Globus pallidus (tissue), 1 donor: ENCODE data around the gene PRICKLE1.

Experiments
- DNase-seq: peaks from one replicate; pipeline ENCODE4 v3.0.0-alpha.2; 2015; ENCODE audit warnings: low spot score

PRICKLE1 gene

GRCh38 chr12:42588524-42589464 is 752 bp downstream of the PRICKLE1 start:
- DNase-seq = no peak

GRCh38 chr12:42587601-42588523 is 1.7 kb downstream of the PRICKLE1 start:
- DNase-seq = no peak

- DNase-seq = no peak
These were observed 3.3 kb downstream of the PRICKLE1 start for GRCh38 chr12:42586268-42586667.

- no peak for DNase-seq
These were observed 3.7 kb downstream of the PRICKLE1 start for GRCh38 chr12:42585841-42586216.

GRCh38 chr12:42585154-42585840 is 4.2 kb downstream of the PRICKLE1 start:
- no peak for DNase-seq

GRCh38 chr12:42584651-42585111 is 4.9 kb downstream of the PRICKLE1 start:
- no peak for DNase-seq

GRCh38 chr12:42583016-42583415 is 6.5 kb downstream of the PRICKLE1 start:
- no peak for DNase-seq

GRCh38 chr12:42582498-42582897 is 7.0 kb downstream of the PRICKLE1 start:
- DNase-seq = no peak

GRCh38 chr12:42582050-42582449 is 7.5 kb downstream of the PRICKLE1 start:
- no peak for DNase-seq

GRCh38 chr12:42576374-42576773 is 13.2 kb downstream of the PRICKLE1 start:
- DNase-seq = no peak

- no peak for DNase-seq
These were observed 13.8 kb downstream of the PRICKLE1 start for GRCh38 chr12:42575717-42576116.

- DNase-seq = no peak
These were observed 14.7 kb downstream of the PRICKLE1 start for GRCh38 chr12:42574851-42575266.

GRCh38 chr12:42571327-42572009 is 18.1 kb downstream of the PRICKLE1 start:
- DNase-seq = no peak

- DNase-seq = no peak
These were observed 19.5 kb downstream of the PRICKLE1 start for GRCh38 chr12:42570076-42570475.

GRCh38 chr12:42568952-42569915 is 20.3 kb downstream of the PRICKLE1 start:
- peak; percentile 24 for DNase-seq

GRCh38 chr12:42565633-42566032 is 23.9 kb downstream of the PRICKLE1 start:
- DNase-seq = no peak

- DNase-seq = no peak
These were observed 24.6 kb downstream of the PRICKLE1 start for GRCh38 chr12:42564996-42565395.

- DNase-seq = no peak
These were observed 25.0 kb downstream of the PRICKLE1 start for GRCh38 chr12:42564556-42564955.

- no peak for DNase-seq
These were observed 28.6 kb downstream of the PRICKLE1 start for GRCh38 chr12:42560977-42561376.

- DNase-seq = no peak
These were observed 31.9 kb downstream of the PRICKLE1 start for GRCh38 chr12:42557586-42558172.
